GM23338 (cell line): ENCODE measurements around the gene ADAMTS1. TPM values are rescaled to one million over a fixed set of nuclear protein-coding genes. Genes with fewer than 3 reads are reported as not detected.

Experiments used
- ATAC-seq: fragments of 200-7000 bp; cut with Tn5 transposase; 3 replicates; pipeline ENCODE4 v1.9.1; 2020
- DNase-seq: peaks from one replicate; pipeline ENCODE4 v3.0.0-alpha.2; 2015; ENCODE audit warnings: low spot score
- H2AFZ ChIP-seq: fragments of 200-600 bp; sonication (generic); 2 replicates; pipeline ENCODE4 v1.8.0; 2016; ENCODE audit warnings: antibody characterized with exemption, mild to moderate bottlenecking, moderate library complexity
- H3F3A ChIP-seq: fragments of 200-600 bp; sonication (generic); replicated peaks from 2 replicates; pipeline ENCODE4 v1.8.0; 2017; ENCODE audit warnings: antibody characterized with exemption, mixed run types, low read depth
- H3K27ac ChIP-seq: fragments of 200-600 bp; sonication (generic); 2 replicates; pipeline ENCODE4 v1.6.1; 2016; ENCODE audit warnings: low read depth
- H3K27me3 ChIP-seq: fragments of 200-600 bp; sonication (generic); 2 replicates; pipeline ENCODE4 v1.8.0; 2016; ENCODE audit warnings: mild to moderate bottlenecking, mixed run types, moderate library complexity; ENCODE audit not compliant: insufficient read depth
- H3K36me3 ChIP-seq: fragments of 200-600 bp; sonication (generic); 2 replicates; pipeline ENCODE4 v1.8.0; 2016; ENCODE audit warnings: mild to moderate bottlenecking; ENCODE audit not compliant: insufficient read depth
- H3K4me1 ChIP-seq: fragments of 200-600 bp; sonication (generic); 2 replicates; pipeline ENCODE4 v1.8.0; 2016; ENCODE audit warnings: mild to moderate bottlenecking, moderate library complexity; ENCODE audit not compliant: insufficient read depth
- H3K4me2 ChIP-seq: fragments of 200-600 bp; sonication (generic); 2 replicates; pipeline ENCODE4 v1.7.1; 2017; ENCODE audit warnings: mixed run types
- H3K4me3 ChIP-seq: fragments of 200-600 bp; sonication (generic); 2 replicates; pipeline ENCODE4 v1.6.1; 2016; ENCODE audit warnings: mixed run types
- H3K79me2 ChIP-seq: fragments of 200-600 bp; sonication (generic); replicated peaks from 2 replicates; pipeline ENCODE4 v1.8.0; 2017; ENCODE audit warnings: mild to moderate bottlenecking; ENCODE audit not compliant: insufficient read depth
- H3K9me2 ChIP-seq: fragments of 200-600 bp; sonication (generic); 2 replicates; pipeline ENCODE4 v1.8.0; 2017; ENCODE audit not compliant: insufficient read depth
- H4K20me1 ChIP-seq: fragments of 200-600 bp; sonication (generic); replicated peaks from 2 replicates; pipeline ENCODE4 v1.8.0; 2017; ENCODE audit warnings: mild to moderate bottlenecking; ENCODE audit not compliant: insufficient read depth
- H3K27ac Mint-ChIP-seq: 2 replicates; pipeline ENCODE4 v1.8.0; 2020; ENCODE audit warnings: inconsistent platforms, mild to moderate bottlenecking, moderate library complexity, mixed read lengths
- H3K27me3 Mint-ChIP-seq: 3 replicates; pipeline ENCODE4 v1.8.0; 2022; ENCODE audit warnings: low read depth, mild to moderate bottlenecking, moderate library complexity, mixed read lengths, inconsistent platforms; ENCODE audit not compliant: insufficient read depth, poor library complexity
- H3K36me3 Mint-ChIP-seq: 3 replicates; pipeline ENCODE4 v1.8.0; 2021; ENCODE audit warnings: low read depth, mild to moderate bottlenecking, inconsistent platforms, moderate library complexity, mixed read lengths
- H3K4me1 Mint-ChIP-seq: 3 replicates; pipeline ENCODE4 v1.8.0; 2020; ENCODE audit warnings: mild to moderate bottlenecking, inconsistent platforms, mixed read lengths
- H3K4me3 Mint-ChIP-seq: 3 replicates; pipeline ENCODE4 v1.8.0; 2021; ENCODE audit warnings: moderate library complexity, mild to moderate bottlenecking, inconsistent platforms, mixed read lengths
- H3K9me3 Mint-ChIP-seq: 3 replicates; pipeline ENCODE4 v1.8.0; 2020; ENCODE audit warnings: moderate library complexity, mild to moderate bottlenecking, inconsistent platforms, mixed read lengths
- CREB1 ChIP-seq: fragments of 250-450 bp; sonication (Bioruptor Pico); IDR thresholded peaks from 2 replicates; pipeline ENCODE4 v1.5.0; 2020; ENCODE audit warnings: low read depth, mild to moderate bottlenecking, moderate library complexity
- CTCF ChIP-seq, 2 experiments: fragments of 200-600 bp in 1 of 2; sonication (generic) in 1 of 2; conservative IDR thresholded peaks; 2 replicates each; pipeline versions ENCODE4 v1.5.1 to v1.6.1; 2016 to 2017; ENCODE audit warnings: antibody characterized with exemption in 2 of 2, low read depth in 2 of 2, mild to moderate bottlenecking in 2 of 2, moderate library complexity in 1 of 2
- EZH2 ChIP-seq: fragments of 200-600 bp; sonication (generic); IDR thresholded peaks from one replicate; pipeline ENCODE4 v1.8.0; 2017; ENCODE audit warnings: antibody characterized with exemption, mild to moderate bottlenecking, low read depth; ENCODE audit not compliant: unreplicated experiment
- EZH2phosphoT487 ChIP-seq: fragments of 200-600 bp; sonication (generic); IDR thresholded peaks from one replicate; pipeline ENCODE4 v1.8.1; 2018; ENCODE audit warnings: antibody characterized with exemption; ENCODE audit not compliant: unreplicated experiment
- JUNB ChIP-seq: IDR thresholded peaks from one replicate; pipeline ENCODE4 v1.6.1; 2016; ENCODE audit warnings: antibody characterized with exemption; ENCODE audit not compliant: unreplicated experiment
- NANOG ChIP-seq: IDR thresholded peaks from 2 replicates; pipeline ENCODE4 v1.6.1; 2016; ENCODE audit warnings: antibody characterized with exemption, borderline replicate concordance
- STAT1 ChIP-seq: IDR thresholded peaks from one replicate; pipeline ENCODE4 v1.6.1; 2016; ENCODE audit warnings: antibody characterized with exemption; ENCODE audit not compliant: unreplicated experiment
- polyA plus RNA-seq: library from polyadenylated mRNA; unstranded; fragments of >200 nt; fragmentation: Nextera tagmentation; extraction: Ambion mirVana; gene quantifications from 2 replicates; pipeline ENCODE4 v1.2.1, GENCODE V29; 2016
- total RNA-seq: library from RNA; depleted of rRNA; stranded (reverse); fragments of >200 nt; shearing (Covaris generic); gene quantifications from 2 replicates; pipeline ENCODE4 v1.2.3, GENCODE V29; 2014
- TF ChIP-seq, protein P1 (sequence below): fragments of 250-450 bp; sonication (Bioruptor Pico); IDR thresholded peaks from 2 replicates; pipeline ENCODE4 v1.5.0; 2020; ENCODE audit warnings: mild to moderate bottlenecking, moderate library complexity
- TF ChIP-seq, protein P2 (sequence below): IDR thresholded peaks from one replicate; pipeline ENCODE4 v1.6.1; 2018; ENCODE audit warnings: antibody characterized with exemption; ENCODE audit not compliant: unreplicated experiment

Gene ADAMTS1
- total and polyA plus RNA-seq, 2 experiments from 2014 or later: 6.1 to 15.4 TPM

DNA sequence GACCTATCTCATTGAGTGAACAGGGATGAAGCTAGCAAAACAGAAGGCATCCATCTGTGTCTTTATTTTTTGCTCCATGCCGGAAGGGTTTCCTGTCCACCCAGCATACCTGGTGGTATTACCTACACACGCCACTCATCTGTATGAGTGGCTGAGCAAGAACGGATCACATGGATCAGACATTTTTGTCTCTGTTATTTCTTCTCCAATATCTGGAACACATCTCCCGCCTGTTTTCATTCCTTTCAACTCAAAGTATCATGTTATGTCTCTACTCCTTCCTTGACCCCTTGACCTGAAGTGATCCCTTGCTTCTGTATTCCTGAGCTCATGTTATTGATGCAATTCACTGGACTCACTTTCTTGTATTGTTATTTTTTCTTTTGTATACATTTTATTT, 24.7 kb downstream of the ADAMTS1 start (continued):
- TF ChIP-seq, protein P1, sequence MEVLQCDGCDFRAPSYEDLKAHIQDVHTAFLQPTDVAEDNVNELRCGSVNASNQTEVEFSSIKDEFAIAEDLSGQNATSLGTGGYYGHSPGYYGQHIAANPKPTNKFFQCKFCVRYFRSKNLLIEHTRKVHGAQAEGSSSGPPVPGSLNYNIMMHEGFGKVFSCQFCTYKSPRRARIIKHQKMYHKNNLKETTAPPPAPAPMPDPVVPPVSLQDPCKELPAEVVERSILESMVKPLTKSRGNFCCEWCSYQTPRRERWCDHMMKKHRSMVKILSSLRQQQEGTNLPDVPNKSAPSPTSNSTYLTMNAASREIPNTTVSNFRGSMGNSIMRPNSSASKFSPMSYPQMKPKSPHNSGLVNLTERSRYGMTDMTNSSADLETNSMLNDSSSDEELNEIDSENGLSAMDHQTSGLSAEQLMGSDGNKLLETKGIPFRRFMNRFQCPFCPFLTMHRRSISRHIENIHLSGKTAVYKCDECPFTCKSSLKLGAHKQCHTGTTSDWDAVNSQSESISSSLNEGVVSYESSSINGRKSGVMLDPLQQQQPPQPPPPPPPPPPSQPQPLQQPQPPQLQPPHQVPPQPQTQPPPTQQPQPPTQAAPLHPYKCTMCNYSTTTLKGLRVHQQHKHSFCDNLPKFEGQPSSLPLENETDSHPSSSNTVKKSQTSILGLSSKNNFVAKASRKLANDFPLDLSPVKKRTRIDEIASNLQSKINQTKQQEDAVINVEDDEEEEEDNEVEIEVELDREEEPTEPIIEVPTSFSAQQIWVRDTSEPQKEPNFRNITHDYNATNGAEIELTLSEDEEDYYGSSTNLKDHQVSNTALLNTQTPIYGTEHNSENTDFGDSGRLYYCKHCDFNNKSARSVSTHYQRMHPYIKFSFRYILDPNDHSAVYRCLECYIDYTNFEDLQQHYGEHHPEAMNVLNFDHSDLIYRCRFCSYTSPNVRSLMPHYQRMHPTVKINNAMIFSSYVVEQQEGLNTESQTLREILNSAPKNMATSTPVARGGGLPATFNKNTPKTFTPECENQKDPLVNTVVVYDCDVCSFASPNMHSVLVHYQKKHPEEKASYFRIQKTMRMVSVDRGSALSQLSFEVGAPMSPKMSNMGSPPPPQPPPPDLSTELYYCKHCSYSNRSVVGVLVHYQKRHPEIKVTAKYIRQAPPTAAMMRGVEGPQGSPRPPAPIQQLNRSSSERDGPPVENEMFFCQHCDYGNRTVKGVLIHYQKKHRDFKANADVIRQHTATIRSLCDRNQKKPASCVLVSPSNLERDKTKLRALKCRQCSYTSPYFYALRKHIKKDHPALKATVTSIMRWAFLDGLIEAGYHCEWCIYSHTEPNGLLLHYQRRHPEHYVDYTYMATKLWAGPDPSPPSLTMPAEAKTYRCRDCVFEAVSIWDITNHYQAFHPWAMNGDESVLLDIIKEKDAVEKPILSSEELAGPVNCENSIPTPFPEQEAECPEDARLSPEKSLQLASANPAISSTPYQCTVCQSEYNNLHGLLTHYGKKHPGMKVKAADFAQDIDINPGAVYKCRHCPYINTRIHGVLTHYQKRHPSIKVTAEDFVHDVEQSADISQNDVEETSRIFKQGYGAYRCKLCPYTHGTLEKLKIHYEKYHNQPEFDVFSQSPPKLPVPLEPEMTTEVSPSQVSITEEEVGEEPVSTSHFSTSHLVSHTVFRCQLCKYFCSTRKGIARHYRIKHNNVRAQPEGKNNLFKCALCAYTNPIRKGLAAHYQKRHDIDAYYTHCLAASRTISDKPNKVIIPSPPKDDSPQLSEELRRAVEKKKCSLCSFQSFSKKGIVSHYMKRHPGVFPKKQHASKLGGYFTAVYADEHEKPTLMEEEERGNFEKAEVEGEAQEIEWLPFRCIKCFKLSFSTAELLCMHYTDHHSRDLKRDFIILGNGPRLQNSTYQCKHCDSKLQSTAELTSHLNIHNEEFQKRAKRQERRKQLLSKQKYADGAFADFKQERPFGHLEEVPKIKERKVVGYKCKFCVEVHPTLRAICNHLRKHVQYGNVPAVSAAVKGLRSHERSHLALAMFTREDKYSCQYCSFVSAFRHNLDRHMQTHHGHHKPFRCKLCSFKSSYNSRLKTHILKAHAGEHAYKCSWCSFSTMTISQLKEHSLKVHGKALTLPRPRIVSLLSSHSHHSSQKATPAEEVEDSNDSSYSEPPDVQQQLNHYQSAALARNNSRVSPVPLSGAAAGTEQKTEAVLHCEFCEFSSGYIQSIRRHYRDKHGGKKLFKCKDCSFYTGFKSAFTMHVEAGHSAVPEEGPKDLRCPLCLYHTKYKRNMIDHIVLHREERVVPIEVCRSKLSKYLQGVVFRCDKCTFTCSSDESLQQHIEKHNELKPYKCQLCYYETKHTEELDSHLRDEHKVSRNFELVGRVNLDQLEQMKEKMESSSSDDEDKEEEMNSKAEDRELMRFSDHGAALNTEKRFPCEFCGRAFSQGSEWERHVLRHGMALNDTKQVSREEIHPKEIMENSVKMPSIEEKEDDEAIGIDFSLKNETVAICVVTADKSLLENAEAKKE (CRISPR knock-in tag): no peak
- TF ChIP-seq CTCF (conservative IDR thresholded peaks at IDR 0.05; ENCODE audit: low read depth in 2 of 2) (no peak), EZH2phosphoT487 (no peak), JUNB (no peak), NANOG (no peak)

- Histone ChIP-seq H3K4me3 (no peak overlapping the region), H3K27ac (no peak overlapping the region), H4K20me1 (no peaks in the 10 kb centered on the region), H3K36me3 (no peaks in the 10 kb centered on the region), H3K9me2 (no peaks in the 10 kb centered on the region), H3F3A (no peaks in the 10 kb centered on the region), H3K4me1 (peaks cover 12% of the 10 kb centered on the region; the same call in 1 of the 2 replicates), H3K79me2 (no peaks in the 10 kb centered on the region), H2AFZ (no peak overlapping the region), H3K27me3 (no peaks in the 10 kb centered on the region), H3K4me2 (no peak overlapping the region)
- Mint-ChIP-seq H3K4me1 (peaks cover 8% of the 10 kb centered on the region), H3K9me3 (peaks cover 3% of the 10 kb centered on the region; the same call in 2 of the 3 replicates), H3K27me3 (no peaks in the 10 kb centered on the region), H3K27ac (no peak overlapping the region), H3K4me3 (no peak overlapping the region), H3K36me3 (peaks cover 3% of the 10 kb centered on the region; the same call in 2 of the 3 replicates)
- DNase-seq (no peak), ATAC-seq (no peak)
- TF ChIP-seq JUNB: no peak
- no peak for TF ChIP-seq CREB1
- TF ChIP-seq EZH2: no peak
- TF ChIP-seq, protein P2, sequence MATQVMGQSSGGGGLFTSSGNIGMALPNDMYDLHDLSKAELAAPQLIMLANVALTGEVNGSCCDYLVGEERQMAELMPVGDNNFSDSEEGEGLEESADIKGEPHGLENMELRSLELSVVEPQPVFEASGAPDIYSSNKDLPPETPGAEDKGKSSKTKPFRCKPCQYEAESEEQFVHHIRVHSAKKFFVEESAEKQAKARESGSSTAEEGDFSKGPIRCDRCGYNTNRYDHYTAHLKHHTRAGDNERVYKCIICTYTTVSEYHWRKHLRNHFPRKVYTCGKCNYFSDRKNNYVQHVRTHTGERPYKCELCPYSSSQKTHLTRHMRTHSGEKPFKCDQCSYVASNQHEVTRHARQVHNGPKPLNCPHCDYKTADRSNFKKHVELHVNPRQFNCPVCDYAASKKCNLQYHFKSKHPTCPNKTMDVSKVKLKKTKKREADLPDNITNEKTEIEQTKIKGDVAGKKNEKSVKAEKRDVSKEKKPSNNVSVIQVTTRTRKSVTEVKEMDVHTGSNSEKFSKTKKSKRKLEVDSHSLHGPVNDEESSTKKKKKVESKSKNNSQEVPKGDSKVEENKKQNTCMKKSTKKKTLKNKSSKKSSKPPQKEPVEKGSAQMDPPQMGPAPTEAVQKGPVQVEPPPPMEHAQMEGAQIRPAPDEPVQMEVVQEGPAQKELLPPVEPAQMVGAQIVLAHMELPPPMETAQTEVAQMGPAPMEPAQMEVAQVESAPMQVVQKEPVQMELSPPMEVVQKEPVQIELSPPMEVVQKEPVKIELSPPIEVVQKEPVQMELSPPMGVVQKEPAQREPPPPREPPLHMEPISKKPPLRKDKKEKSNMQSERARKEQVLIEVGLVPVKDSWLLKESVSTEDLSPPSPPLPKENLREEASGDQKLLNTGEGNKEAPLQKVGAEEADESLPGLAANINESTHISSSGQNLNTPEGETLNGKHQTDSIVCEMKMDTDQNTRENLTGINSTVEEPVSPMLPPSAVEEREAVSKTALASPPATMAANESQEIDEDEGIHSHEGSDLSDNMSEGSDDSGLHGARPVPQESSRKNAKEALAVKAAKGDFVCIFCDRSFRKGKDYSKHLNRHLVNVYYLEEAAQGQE: no peak
- no peak for TF ChIP-seq NANOG
- TF ChIP-seq STAT1: no peak
Measured at GRCh38 chr21:26819740-26820324, 25.4 kb downstream of the ADAMTS1 start.
